GM19193 (cell line): ENCODE data around the gene RCAN3.

Source experiments
- POLR2A ChIP-seq: IDR thresholded peaks from 4 replicates; pipeline ENCODE4 v1.6.1; 2011; ENCODE audit not compliant: insufficient read depth, insufficient read length; ENCODE audit errors: extremely low read depth

The RCAN3 gene

DNA sequence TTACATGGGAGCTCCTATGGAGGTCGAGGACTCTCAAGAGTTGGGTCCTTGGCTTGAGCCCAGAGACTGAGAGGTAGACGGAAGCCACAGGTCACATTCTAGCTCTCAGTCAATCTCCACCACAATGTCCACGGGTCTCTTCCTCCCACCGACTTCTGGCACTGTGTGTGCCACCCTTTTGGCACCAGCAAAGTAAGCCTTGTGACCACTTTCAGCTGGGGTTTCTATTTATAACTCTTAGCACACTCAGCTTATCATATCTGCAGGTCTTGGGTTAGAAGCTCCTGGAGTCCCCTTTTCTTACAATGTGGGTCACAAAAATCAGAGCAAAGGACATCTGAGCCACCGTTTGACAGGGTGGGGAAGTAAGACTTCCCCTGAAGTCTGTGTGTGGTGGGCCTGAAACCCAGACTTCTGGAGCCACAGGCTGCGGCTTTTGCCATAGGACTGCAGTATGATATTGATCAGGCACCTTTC, 81.6 kb downstream of the RCAN3 start:
- TF ChIP-seq POLR2A, result no peak

DNA sequence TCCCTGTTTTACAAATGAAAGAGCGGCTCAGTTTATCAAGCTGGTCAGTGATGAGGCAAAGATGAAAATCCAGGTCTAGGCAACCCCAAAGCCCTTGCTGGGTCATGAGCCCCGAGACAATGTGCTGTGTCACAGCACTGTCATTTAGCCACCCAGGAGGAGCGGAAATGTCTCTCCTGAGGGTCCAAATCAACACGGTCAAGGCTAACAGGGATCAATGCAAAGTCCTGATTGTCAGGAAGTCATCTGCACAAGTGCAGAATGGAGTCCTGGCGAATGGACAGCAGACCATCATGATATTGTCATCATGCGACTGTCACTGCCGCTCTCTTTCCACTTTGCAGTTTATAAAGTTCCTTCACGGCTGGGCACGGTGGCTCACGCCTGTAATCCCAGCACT, 83.5 kb downstream of the RCAN3 start:
- TF ChIP-seq POLR2A, result no peak

DNA sequence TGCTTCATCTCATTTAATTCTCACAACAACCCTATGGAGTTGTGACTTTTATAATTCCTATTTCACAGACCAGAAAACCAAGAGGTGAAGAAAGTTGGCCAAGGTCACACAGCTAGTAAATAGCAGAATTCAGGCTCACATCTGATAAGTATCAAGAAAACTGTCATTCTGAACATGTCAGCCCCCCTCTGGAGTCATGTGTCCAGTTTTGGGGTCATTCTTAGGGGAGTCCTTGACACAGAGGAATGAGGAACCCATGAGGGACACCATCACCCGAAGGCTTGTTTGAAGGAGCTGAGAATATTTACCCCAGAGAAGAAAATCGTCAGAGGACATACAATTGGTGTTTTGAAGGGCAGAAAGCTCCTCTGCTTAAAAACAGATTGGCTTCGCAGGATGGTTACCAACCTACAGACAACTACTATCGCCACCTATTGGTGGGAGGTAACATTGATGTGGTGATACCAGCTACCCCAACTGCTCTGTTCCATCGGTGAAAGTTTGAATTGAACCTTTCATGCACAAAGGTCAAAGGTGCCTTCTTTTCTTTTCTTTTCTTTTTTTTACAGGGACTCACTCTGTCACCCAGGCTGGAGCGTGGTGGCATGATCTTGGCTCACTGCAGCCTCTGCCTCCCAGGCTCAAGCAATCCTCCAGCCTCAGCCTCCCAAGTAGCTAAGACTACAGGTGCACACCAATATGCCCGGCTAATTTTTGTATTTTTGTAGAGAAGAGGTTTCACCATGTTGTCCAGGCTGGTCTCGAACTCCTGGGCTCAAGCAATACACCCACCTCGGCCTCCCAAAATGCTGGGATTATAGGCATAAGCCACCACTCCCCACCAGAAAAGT, 84.6 kb downstream of the RCAN3 start:
- no peak for TF ChIP-seq POLR2A

DNA sequence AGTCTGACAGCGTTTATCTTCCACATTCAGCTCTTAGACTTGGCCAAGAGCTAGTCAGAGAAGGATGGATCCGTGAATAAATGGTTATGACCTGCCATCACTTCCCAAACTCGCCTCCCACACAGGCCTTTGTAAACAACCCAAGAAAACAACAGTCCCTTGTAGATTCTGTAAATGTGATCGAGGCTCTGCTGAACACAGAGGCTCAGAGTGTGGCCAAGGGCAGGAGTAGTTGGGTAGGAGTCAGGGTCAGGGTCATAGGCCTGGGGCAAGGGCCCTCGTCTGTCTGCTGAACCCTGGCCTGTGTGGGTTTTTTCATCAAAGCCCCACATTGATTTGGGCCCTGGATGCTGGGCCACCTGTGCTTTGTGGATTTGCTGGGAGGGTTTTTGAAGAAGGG, 85.9 kb downstream of the RCAN3 start:
- TF ChIP-seq POLR2A, result no peak

DNA sequence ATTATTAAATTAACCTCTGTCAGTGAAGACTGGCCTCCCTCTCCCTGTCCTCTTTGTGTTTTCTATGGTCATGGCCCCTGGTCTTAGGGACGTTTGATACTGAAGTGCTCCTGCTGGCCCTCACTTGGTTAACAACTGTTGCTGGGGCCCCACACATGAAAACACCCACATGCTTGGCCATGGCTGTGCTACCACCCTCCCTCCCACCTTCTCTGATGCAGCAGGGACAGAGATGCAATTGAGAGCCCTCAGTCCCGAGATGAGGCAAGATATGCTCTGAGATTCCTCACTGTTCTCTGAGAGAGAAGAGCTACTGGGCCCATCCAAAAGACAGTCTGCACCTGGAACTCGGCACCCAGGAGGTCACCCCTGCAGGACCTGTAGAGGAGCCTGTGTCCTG, 86.6 kb downstream of the RCAN3 start:
- no peak for TF ChIP-seq POLR2A
